Jurkat, Clone E6-1 (cell line): ENCODE results near the gene ENOX1.

ENCODE experiments used
- DNase-seq: peaks from one replicate; pipeline ENCODE4 v3.0.0-alpha.2; 2011; ENCODE audit warnings: low read depth, low spot score
- H3K4me3 ChIP-seq: 2 replicates; pipeline ENCODE4 v1.5.1; 2011; ENCODE audit warnings: mild to moderate bottlenecking, low read length, control low read depth, moderate library complexity

ENOX1 gene

DNA sequence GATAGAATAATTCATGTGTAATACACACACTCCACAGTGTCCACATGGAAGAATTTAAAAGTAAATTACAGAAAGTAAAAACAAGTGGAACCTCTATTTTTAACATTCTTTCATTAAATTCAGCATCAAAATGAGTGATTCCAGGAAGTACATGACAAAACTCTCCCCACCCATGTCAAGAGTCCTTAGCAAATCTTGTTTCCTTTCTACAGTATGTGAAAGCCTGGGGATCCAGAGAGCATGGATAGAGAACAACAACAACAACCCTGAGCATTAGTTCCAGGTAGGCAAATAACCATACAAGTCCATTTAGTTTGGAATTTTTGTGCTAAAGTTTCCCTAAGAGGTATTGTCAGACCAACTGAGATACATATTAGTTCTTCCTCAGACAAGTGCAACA lies 267.9 kb downstream of the ENOX1 start:
- H3K4me3 ChIP-seq = no peak overlapping the region
- no peak for DNase-seq

GRCh38 chr13:43516401-43516833 lies 270.4 kb downstream of the ENOX1 start:
- DNase-seq = no peak
- no peak overlapping the region for H3K4me3 ChIP-seq

DNA sequence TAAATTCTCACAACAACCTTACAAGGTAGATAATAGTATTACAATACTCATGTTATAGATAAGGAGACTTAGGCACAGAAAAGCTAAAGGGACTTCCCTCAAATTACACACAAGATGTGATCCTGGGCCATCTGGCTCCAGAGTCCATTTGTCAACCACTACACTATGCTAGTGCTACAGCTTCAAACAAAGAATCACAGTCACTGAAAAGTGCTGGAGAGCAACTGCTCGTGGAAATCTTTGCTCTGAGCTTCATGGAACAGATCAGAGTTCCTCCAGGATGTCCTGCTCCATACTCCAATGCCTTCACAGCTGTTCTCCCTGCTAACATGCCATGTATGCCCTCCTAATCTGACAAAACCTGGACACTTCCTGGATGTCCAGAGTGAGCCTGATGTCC lies 271.2 kb downstream of the ENOX1 start:
- H3K4me3 ChIP-seq = no peak overlapping the region
- DNase-seq = no peak

- no peak overlapping the region for H3K4me3 ChIP-seq
- no peak for DNase-seq
Measured at GRCh38 chr13:43514311-43514710, 272.5 kb downstream of the ENOX1 start.

DNA sequence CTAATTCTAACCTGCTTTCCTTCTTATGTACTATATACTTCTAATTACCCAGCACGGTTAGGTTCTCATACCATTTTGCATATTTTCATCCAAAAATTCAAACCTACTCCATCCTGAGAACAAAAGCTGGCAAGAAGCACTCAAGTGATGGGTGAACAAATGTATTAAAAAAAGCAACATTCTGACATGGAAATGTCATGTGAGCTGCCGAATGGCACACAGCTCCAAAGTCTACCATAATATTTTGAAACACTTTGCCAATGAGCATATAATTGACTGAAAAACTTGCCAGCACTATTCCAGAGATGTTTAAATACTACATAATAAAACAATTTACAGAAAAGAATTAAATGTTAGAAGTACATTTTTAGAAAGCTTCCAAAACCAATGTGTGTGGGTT lies 274.6 kb downstream of the ENOX1 start:
- DNase-seq = no peak
- H3K4me3 ChIP-seq = no peak overlapping the region

DNA sequence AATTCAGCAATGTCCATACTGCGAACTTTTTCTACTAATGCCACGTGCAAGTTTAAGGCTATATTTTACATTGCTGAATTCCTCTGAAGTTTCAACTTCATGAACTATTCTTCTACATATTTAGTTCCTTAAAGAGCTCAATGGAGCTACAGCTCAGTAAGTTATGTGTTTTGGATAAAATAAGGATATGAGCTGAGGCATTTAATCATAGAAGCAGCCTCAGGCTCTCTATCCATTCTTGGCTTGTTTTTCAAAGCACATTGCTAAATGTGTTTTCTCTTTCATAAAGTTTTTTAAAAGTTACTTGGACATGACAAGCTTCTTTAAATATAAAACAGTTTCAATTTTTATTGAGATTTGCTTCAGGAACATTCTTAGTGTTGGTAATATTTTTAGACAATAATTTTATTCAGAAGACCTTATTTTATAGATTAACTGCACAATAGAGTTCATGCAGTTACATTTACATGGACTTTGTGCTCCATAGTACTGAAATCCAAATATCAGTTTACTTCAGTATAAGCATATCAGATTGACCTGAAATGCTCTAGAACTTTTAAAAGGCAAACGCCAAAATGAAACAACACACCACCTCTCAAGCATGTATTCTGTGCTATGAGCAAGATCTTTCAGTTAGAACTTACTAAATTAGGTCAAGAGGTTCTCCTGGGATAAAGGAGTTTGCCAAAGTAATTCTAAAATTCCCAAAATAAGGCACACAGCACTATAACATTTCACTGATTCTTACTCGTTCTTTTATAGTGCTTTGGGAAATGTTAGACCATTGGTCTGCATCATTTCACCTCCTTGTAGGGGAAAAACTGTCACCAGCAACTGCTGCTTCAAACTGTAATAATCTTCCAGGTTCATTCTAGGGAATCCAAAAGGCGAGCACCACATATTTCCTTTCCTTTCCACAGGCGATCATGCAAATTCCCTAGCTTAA lies 275.5 kb downstream of the ENOX1 start:
- DNase-seq = no peak
- no peak overlapping the region for H3K4me3 ChIP-seq

- no peak overlapping the region for H3K4me3 ChIP-seq
- no peak for DNase-seq
Measured at GRCh38 chr13:43495732-43496131, 291.0 kb downstream of the ENOX1 start.

DNA sequence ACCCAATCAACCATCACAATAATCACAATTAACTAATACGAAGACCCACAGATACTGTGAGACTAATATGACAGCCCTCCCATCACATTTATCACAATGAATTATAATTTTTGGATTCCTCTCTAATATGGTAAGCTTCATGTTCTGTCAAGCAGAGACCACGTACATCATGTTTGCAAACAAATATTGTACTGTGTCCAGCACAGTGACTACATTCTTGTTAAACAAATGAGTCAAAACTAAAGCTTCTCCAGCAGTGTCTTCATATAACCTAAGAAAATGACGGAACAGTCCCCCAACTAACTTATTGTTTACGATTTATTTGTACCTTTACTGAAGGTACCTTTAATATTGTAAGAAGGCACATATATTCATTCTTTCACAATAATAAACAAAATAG lies 292.6 kb downstream of the ENOX1 start:
- H3K4me3 ChIP-seq = no peak overlapping the region
- DNase-seq = no peak

GRCh38 chr13:43493496-43494000 lies 293.2 kb downstream of the ENOX1 start:
- H3K4me3 ChIP-seq = no peak overlapping the region
- no peak for DNase-seq

GRCh38 chr13:43492745-43493144 lies 294.0 kb downstream of the ENOX1 start:
- DNase-seq = no peak
- no peak overlapping the region for H3K4me3 ChIP-seq

DNA sequence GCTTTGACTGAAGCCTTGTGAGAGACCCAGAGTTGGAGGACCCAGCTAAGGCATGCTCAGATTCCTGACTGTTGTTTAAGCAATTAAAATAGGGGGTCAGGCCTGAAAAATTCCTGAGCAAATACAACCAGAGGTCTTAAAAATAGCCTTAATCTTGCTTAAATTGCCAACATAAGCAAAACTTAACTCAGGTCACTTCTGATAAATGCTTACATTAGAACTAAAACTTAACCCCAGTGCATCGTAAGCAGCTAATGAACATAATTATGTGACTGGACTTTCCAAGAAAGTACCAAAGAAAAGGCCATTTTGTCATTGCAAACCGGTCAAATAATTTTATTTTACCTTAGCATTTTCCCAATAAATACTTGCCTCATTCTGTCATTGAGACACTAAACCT lies 294.5 kb downstream of the ENOX1 start:
- no peak for DNase-seq

GRCh38 chr13:43489233-43489632 lies 297.5 kb downstream of the ENOX1 start:
- peak; percentile 31 for DNase-seq
- H3K4me3 ChIP-seq = no peak overlapping the region

More for the DNA sequence above, 294.5 kb downstream of the ENOX1 start:
- H3K4me3 ChIP-seq = no peak overlapping the region

DNA sequence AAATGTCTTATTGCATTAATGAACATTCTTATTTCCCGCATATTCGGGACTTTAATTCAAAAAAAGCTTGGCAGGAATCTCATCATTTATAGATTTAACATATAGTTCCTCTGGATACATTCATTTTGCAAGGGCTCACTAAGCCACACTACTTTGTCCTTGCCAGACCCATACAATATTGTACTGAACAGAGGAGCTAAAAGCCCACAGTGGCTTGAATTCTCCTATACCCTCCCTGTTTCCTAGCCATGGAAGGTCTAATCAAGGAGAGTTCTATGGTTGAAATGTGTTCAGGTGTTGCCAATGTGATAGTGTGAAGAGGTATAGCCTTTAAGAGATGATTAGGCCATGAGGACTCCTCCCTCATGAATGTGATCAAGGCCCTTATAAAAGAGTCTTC lies 298.9 kb downstream of the ENOX1 start:
- H3K4me3 ChIP-seq = no peak overlapping the region
- no peak for DNase-seq

GRCh38 chr13:43487461-43487860 lies 299.3 kb downstream of the ENOX1 start:
- H3K4me3 ChIP-seq = no peak overlapping the region
- DNase-seq = no peak

DNA sequence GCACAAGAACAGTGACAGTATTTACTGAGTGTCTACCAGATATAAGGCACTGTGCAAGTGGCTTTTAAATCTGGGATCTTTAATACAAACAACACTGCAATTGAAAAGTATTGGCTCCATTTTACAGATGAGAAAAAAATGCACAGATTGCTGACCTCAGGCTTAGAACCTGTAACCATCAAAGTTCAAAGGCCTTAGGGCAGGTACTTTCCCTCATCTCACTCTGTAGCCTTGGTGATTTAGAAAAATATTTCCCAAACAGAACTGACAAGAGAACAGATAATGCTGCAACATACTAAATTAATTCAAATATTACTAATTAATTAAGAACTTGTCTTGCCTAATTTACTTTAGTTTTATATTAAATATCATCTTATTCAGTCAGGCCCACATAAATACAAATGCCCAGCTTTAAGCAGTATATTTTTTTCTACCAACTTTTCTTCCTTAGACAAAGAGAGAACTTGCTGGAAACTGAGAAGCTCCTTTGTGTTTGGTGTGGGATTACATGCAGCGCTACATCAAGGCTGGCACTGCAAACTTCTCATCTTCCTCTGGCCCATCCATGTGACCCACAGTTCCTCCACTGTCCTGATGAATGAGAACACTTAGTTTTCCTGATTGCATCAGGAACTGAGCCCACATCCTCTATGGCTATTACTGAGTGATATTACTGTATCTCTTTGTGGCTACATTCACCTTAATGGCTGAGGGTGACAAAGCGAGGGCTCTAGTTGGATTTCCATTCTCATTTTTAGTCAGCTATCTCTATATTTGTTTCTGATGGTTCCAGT lies 302.1 kb downstream of the ENOX1 start:
- no peak overlapping the region for H3K4me3 ChIP-seq
- DNase-seq = no peak

DNA sequence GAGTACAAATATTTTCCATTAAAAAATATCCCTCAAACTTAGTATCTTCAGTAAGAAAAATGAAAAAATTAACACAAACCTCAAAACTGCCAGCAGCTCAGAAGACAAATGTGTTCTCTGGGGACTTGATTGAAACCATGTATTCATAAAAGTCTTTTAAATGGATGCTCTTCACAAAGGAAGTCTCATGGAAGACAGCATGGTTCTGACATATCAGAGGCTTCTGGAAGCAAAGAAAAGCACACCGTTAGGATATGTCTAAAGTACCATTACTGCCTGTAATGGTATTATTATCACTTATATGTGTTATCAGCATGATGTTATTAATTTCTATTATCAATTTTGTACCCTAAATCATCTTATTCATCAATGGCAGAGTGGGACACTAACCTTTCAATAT lies 302.8 kb downstream of the ENOX1 start:
- H3K4me3 ChIP-seq = no peak overlapping the region
- DNase-seq = no peak

- H3K4me3 ChIP-seq = no peak overlapping the region
- DNase-seq = no peak
Measured at GRCh38 chr13:43482641-43483040, 304.1 kb downstream of the ENOX1 start.

GRCh38 chr13:43482026-43482425 lies 304.7 kb downstream of the ENOX1 start:
- DNase-seq = no peak

DNA sequence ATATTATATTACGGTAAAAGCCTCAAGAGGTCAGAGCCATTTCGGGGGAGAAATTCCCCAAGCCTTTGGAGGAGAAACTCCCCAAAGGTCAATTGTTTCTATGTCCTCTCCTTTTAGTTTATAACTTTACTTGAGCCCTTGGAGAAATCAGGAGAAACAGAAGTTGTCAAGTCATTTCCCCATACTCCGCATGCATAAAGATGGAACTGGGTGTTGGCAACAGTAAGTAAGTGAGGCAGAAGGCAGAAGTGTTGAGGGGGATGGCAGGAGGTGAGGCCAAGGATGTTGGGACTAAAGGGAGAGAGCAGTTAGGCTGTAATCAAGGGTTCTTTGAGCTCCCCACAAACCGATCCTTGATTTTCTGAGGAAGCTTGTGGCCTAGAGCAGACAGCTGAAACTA lies 307.9 kb downstream of the ENOX1 start:
- DNase-seq = no peak
- H3K4me3 ChIP-seq = no peak overlapping the region

More at GRCh38 chr13:43482026-43482425, 304.7 kb downstream of the ENOX1 start:
- no peak overlapping the region for H3K4me3 ChIP-seq

GRCh38 chr13:43478211-43478610 lies 308.6 kb downstream of the ENOX1 start:
- DNase-seq = no peak

More at GRCh38 chr13:43478211-43478610, 308.6 kb downstream of the ENOX1 start:
- H3K4me3 ChIP-seq = no peak overlapping the region
